GM21723 (cell line): Measurements from ENCODE around the gene CD9.
"Not testable (repeated sequence)": the region's sequence is repeated elsewhere in the genome, so short reads cannot be mapped to it uniquely, and the experiment has no call there.

Experiments
- ATAC-seq: cut with Tn5 transposase; IDR thresholded peaks from one replicate; pipeline ENCODE4 v1.9.1; 2021; ENCODE audit warnings: mild to moderate bottlenecking, moderate library complexity; ENCODE audit not compliant: unreplicated experiment

Gene CD9

GRCh38 chr12:6198556-6198955, 1.6 kb upstream of the CD9 start:
- ATAC-seq = no peak

- no peak for ATAC-seq
These were observed 1.1 kb upstream of the CD9 start for GRCh38 chr12:6198985-6199530.

- no peak for ATAC-seq
These were observed 507 bp upstream of the CD9 start for GRCh38 chr12:6199531-6200255.

GRCh38 chr12:6201213-6201608, 1.0 kb downstream of the CD9 start:
- no peak for ATAC-seq

- ATAC-seq = no peak
These were observed 1.6 kb downstream of the CD9 start for GRCh38 chr12:6201826-6202225.

GRCh38 chr12:6202304-6202703, 2.1 kb downstream of the CD9 start:
- no peak for ATAC-seq

GRCh38 chr12:6202846-6203245, 2.6 kb downstream of the CD9 start:
- ATAC-seq = no peak

- no peak for ATAC-seq
These were observed 3.4 kb downstream of the CD9 start for GRCh38 chr12:6203601-6204000.

GRCh38 chr12:6204533-6205143, 4.4 kb downstream of the CD9 start:
- ATAC-seq = no peak

GRCh38 chr12:6205144-6205539, 4.9 kb downstream of the CD9 start:
- no peak for ATAC-seq

GRCh38 chr12:6205761-6206160, 5.6 kb downstream of the CD9 start:
- no peak for ATAC-seq

- ATAC-seq = no peak
These were observed 6.1 kb downstream of the CD9 start for GRCh38 chr12:6206327-6206726.

- ATAC-seq = no peak
These were observed 7.2 kb downstream of the CD9 start for GRCh38 chr12:6207259-6207925.

GRCh38 chr12:6208130-6208529, 7.9 kb downstream of the CD9 start:
- ATAC-seq = no peak

GRCh38 chr12:6209428-6209827, 9.2 kb downstream of the CD9 start:
- not testable (repeated sequence) for ATAC-seq

GRCh38 chr12:6211421-6211869, 11.2 kb downstream of the CD9 start:
- no peak for ATAC-seq

GRCh38 chr12:6212086-6212485, 11.9 kb downstream of the CD9 start:
- no peak for ATAC-seq

GRCh38 chr12:6213969-6214368, 13.8 kb downstream of the CD9 start:
- no peak for ATAC-seq

GRCh38 chr12:6214633-6215032, 14.4 kb downstream of the CD9 start:
- ATAC-seq = no peak

- no peak for ATAC-seq
These were observed 15.1 kb downstream of the CD9 start for GRCh38 chr12:6215120-6215807.

- no peak for ATAC-seq
These were observed 15.8 kb downstream of the CD9 start for GRCh38 chr12:6215932-6216494.
